Body of pancreas (tissue), 4 donors: Measurements from ENCODE around the gene ZNF541.

Experiments used
- POLR2A ChIP-seq, 3 donors: fragments of 450-650 bp; IDR thresholded peaks; one replicate each; pipeline ENCODE4 v1.6.1; 2016; ENCODE audit warnings: antibody characterized with exemption in 3 of 3, mild to moderate bottlenecking in 2 of 3
- TF ChIP-seq, protein P1 (sequence below), 7 experiments: fragments of 450-650 bp in 4 of 7; fragments of 200-600 bp in 3 of 7; sonication (generic) in 3 of 7; IDR thresholded peaks; one replicate each; pipeline ENCODE4 v1.5.1; 2016 to 2019; ENCODE audit warnings: antibody characterized with exemption in 7 of 7

DNA sequence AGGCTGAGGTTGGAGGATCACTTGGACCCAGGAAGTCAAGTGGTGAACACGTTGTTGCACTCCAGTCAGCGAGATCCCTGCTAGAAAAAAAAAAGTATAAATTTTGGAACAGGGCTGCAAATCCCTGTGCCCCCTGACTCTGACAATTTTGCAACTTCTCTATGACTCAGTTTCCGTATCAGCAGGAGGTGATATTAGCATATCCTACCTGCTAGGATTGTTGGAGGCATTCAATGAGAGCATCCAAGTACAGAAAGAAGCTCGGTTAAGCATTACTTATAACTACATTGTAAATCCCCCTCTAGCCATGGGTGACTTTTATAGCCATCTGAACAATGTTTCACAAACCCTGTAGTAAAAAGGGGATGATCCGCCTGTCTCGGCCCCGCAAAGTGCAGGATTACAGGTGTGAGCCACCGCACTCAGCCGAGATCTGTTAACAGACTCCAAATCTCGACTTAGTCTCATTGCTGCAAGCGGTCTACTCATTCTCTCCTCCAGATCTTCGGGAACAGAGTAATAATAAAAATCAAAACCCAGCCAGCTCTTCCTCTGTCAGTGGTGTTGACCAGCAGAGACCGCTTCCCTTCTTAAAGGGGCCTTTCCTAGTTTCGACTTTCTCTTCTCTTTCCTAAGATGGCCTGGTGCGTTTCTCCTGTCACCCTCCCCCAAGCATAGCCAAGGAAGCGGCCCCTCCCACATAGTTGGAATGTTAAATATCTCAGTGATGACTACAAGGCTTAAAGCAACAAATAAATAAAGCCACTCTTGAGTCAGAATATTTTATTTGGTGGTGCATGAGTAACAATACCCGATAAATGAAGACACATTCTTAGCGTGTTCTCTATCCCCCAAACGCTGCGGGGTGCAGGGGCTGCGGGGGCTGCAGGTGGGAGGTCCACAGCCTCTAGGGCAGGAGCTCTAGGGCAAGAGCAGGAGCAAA is 25.7 kb upstream of the ZNF541 start:
- TF ChIP-seq POLR2A (IDR thresholded peaks at IDR 0.05) = no peak
- TF ChIP-seq, protein P1, sequence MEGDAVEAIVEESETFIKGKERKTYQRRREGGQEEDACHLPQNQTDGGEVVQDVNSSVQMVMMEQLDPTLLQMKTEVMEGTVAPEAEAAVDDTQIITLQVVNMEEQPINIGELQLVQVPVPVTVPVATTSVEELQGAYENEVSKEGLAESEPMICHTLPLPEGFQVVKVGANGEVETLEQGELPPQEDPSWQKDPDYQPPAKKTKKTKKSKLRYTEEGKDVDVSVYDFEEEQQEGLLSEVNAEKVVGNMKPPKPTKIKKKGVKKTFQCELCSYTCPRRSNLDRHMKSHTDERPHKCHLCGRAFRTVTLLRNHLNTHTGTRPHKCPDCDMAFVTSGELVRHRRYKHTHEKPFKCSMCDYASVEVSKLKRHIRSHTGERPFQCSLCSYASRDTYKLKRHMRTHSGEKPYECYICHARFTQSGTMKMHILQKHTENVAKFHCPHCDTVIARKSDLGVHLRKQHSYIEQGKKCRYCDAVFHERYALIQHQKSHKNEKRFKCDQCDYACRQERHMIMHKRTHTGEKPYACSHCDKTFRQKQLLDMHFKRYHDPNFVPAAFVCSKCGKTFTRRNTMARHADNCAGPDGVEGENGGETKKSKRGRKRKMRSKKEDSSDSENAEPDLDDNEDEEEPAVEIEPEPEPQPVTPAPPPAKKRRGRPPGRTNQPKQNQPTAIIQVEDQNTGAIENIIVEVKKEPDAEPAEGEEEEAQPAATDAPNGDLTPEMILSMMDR (IDR thresholded peaks at IDR 0.05) = no peak
